Type B pancreatic cell (in vitro differentiated cells): ENCODE results near the gene LMX1B. TPM values are rescaled to one million over a fixed set of nuclear protein-coding genes. Genes with fewer than 3 reads are reported as not detected.

Source experiments
- DNase-seq: peaks from one replicate; pipeline ENCODE4 v3.0.0; 2021; ENCODE audit warnings: mixed read lengths; ENCODE audit not compliant: unreplicated experiment; ENCODE audit errors: extremely low spot score
- H3K27ac Mint-ChIP-seq: 2 replicates; pipeline ENCODE4 v1.8.0; 2021; ENCODE audit warnings: mild to moderate bottlenecking, mixed read lengths
- H3K27me3 Mint-ChIP-seq: 2 replicates; pipeline ENCODE4 v1.8.0; 2021; ENCODE audit warnings: mixed read lengths
- H3K36me3 Mint-ChIP-seq: 2 replicates; pipeline ENCODE4 v1.8.0; 2021; ENCODE audit warnings: mixed read lengths
- H3K4me1 Mint-ChIP-seq: one replicate; pipeline ENCODE4 v1.8.0; 2021; ENCODE audit warnings: mixed read lengths; ENCODE audit not compliant: unreplicated experiment
- H3K4me3 Mint-ChIP-seq: 2 replicates; pipeline ENCODE4 v1.8.0; 2021; ENCODE audit warnings: mild to moderate bottlenecking, mixed read lengths
- H3K9me3 Mint-ChIP-seq: 2 replicates; pipeline ENCODE4 v1.8.0; 2021; ENCODE audit warnings: mixed read lengths
- total RNA-seq: library from RNA; stranded (reverse); gene quantifications from 2 replicates; pipeline ENCODE4 v1.2.1, GENCODE V29; 2021; ENCODE audit warnings: low replicate concordance
- TF ChIP-seq, protein P1 (sequence below): fragments of 200-600 bp; sonication (generic); conservative IDR thresholded peaks from 2 replicates; pipeline ENCODE4 v1.5.0; 2021; ENCODE audit warnings: antibody characterized with exemption, mild to moderate bottlenecking

The LMX1B gene
- total RNA-seq, 1 donor from 2014 or later = 13.6 TPM

DNA sequence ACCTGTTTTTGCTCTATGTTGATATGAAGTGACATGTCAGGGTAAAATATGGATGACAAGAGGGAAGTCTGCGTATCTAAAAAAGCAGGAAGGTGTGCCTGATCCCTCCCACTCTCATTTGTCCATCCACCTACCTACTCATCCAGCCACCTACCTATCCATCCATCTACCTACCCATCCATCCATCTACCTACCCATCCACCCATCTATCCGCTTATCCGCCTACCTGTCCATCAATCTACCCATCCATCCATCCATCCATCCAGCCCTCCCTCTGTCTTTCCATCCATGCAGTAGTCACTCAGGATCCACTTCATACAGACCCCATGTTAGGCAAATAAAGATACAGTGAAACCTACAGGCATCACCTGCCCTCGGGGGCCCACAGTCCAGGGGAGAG, 32.4 kb downstream of the LMX1B start:
- no peak for DNase-seq
- no peak overlapping the region for H3K4me3 Mint-ChIP-seq
- no peaks in the 10 kb centered on the region for H3K36me3 Mint-ChIP-seq
- peaks cover 63% of the 10 kb centered on the region for H3K4me1 Mint-ChIP-seq
- peaks cover 48% of the 10 kb centered on the region for H3K27me3 Mint-ChIP-seq
- no peaks in the 10 kb centered on the region for H3K9me3 Mint-ChIP-seq
- TF ChIP-seq, protein P1, sequence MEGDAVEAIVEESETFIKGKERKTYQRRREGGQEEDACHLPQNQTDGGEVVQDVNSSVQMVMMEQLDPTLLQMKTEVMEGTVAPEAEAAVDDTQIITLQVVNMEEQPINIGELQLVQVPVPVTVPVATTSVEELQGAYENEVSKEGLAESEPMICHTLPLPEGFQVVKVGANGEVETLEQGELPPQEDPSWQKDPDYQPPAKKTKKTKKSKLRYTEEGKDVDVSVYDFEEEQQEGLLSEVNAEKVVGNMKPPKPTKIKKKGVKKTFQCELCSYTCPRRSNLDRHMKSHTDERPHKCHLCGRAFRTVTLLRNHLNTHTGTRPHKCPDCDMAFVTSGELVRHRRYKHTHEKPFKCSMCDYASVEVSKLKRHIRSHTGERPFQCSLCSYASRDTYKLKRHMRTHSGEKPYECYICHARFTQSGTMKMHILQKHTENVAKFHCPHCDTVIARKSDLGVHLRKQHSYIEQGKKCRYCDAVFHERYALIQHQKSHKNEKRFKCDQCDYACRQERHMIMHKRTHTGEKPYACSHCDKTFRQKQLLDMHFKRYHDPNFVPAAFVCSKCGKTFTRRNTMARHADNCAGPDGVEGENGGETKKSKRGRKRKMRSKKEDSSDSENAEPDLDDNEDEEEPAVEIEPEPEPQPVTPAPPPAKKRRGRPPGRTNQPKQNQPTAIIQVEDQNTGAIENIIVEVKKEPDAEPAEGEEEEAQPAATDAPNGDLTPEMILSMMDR = no peak
- peak overlapping the region; percentile 46 for H3K27ac Mint-ChIP-seq

DNA sequence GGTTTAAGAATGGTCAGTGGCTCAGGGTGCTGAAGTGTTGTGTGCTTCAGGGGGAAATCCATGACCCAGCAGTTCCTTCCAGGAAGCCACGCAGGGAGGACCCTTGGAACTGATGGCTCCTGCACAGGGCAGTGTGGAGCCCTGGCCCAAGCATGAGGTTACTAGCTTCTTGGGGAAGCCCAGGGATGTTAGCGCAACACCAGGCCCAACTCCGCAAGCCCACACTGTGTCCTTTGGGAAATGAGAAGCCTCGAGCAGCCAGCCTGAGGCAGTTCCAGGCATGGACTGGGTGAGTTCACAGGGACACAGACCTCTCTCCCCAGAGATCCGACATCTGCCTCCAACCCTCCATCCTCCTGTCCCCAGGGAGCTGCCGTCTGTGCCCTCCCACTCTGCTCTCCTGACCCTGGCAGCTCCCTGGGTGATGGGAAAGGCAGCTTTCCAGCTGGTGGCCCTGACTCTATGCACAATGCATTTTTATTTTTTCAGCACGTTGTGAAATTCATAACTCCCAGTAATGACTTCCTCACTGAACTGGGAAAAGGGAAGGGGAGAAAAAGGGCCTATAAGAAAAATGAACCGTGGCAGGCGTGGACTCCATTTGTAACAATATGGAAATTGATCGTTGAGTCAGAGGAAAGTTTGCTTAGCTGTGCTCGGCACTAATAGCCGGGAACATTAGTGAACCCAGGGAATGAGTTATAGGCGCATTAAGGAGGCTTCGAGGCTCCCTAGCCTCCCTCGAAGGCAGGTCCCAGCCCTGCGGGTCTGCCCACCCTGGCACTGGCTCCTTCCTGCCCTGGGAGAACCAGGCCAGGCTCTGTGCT, 34.1 kb downstream of the LMX1B start:
- Mint-ChIP-seq H3K27me3 (peaks cover 36% of the 10 kb centered on the region), H3K36me3 (no peaks in the 10 kb centered on the region), H3K4me3 (peak overlapping the region; percentile 7), H3K27ac (peak overlapping the region; percentile 46), H3K9me3 (no peaks in the 10 kb centered on the region), H3K4me1 (peaks cover 57% of the 10 kb centered on the region)
- no peak for DNase-seq
- TF ChIP-seq, protein P1 = no peak

DNA sequence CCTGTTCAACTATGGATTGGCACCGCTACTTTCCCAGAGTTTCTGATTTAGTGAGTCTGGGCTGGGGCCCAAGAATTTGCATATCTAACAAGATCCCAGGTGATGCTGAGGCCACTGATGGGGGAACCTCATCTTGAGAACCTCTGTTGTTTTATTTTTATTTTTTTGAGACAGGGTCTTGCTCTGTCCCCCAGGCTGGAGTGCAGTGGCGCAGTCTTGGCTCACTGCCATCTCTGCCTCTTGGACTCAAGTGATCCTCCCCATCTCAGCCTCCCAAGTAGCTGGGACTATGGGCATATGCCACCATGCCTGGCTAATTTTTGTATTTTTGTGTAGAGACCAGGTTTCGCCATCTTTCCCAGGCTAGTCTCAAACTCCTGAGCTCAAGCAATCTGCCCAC, 35.7 kb downstream of the LMX1B start:
- DNase-seq = no peak
- H3K4me1 Mint-ChIP-seq = peaks cover 50% of the 10 kb centered on the region
- TF ChIP-seq, protein P1 = no peak
- peak overlapping the region; percentile 13 for H3K4me3 Mint-ChIP-seq
- H3K27me3 Mint-ChIP-seq = peaks cover 32% of the 10 kb centered on the region
- H3K36me3 Mint-ChIP-seq = no peaks in the 10 kb centered on the region
- H3K9me3 Mint-ChIP-seq = no peaks in the 10 kb centered on the region
- no peak overlapping the region for H3K27ac Mint-ChIP-seq

DNA sequence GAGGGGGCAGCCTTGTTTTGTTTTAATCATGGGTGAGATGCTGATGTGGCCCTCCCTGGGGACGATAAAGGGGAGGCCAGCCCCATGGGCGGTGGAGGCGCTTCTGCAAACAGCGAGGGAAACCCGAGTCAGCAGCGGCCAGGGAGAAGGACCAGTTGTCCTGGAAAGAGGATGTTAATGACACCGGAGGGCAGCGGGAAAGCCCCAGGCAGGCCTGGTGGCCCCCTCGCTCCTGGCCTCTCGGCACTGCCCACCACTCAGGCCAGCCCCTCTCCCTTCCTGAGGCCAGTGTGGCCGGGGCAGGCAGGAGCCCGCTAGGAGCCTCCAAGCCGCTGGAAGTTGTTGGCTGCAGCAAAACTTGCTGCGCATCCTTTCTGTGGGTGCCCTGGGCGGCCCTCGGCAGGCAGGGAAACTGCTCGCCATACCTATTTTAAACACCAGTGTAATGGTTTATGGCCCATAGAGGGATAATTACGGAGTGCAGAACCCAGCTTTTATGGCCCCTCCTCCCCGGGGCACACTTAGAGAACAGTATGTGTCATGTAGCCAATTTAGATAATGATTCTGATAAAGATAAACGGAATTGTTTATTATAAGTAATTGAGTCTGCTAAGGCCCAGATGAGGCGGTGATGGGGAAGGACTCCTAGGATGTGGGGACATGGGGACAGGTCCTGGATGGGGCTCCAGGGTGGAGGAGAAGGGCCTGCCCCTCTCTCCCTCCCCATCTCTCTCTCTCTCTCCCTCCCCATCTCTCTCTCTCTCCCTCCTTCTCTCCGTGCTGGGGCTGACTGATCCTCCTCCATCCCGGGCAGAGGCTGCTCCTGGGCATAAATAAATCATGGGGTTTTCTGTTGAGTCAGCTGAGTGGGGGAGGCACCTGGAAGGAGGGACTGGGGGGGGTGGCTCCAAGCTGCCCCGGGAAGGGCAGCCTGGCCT, 36.9 kb downstream of the LMX1B start:
- Mint-ChIP-seq H3K36me3 (no peaks in the 10 kb centered on the region), H3K27ac (peak overlapping the region; percentile 74), H3K27me3 (peaks cover 24% of the 10 kb centered on the region), H3K4me3 (peak overlapping the region; percentile 41), H3K4me1 (peaks cover 50% of the 10 kb centered on the region), H3K9me3 (no peaks in the 10 kb centered on the region)
- no peak for DNase-seq
- TF ChIP-seq, protein P1 = no peak

DNA sequence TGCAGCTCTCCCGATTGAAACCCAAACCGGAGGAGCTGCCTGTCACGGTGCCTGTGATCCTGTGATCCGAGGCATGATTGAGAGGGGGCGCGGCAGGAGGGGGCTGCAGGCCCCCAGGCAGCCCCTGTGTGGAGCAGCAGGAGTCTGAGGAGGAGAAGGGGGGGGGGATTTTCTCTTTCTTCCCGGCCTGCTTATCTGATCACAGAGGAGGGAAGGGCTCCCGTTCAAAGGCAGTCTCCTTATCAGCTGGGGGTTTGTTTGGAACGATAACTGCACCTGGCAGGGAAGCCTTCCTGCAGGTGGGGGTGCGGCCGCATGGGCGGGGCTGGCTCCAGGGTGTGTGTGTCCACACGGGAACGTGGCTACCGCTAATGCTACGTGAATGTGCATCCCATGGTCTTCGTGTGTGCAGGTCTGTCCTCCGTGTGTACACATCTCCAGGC, 38.4 kb downstream of the LMX1B start:
- no peak for DNase-seq
- TF ChIP-seq, protein P1 = no peak
- Mint-ChIP-seq H3K4me3 (peak overlapping the region; percentile 55), H3K4me1 (peaks cover 45% of the 10 kb centered on the region), H3K27ac (peak overlapping the region; percentile 65), H3K36me3 (no peaks in the 10 kb centered on the region), H3K27me3 (peaks cover 32% of the 10 kb centered on the region), H3K9me3 (no peaks in the 10 kb centered on the region)
